HUES48 (cell line): ENCODE data around the gene NMB.

Experiments
- H3K27ac ChIP-seq: one replicate; pipeline ENCODE4 v1.7.0; 2013; ENCODE audit warnings: low read depth, low read length, inconsistent platforms
- H3K27me3 ChIP-seq: 2 replicates; pipeline ENCODE4 v1.6.1; 2013; ENCODE audit warnings: mild to moderate bottlenecking, low read length; ENCODE audit not compliant: control insufficient read depth, insufficient read depth
- H3K36me3 ChIP-seq: 2 replicates; pipeline ENCODE4 v1.6.1; 2013; ENCODE audit warnings: low read length; ENCODE audit not compliant: control insufficient read depth, insufficient read depth
- H3K4me1 ChIP-seq: 2 replicates; pipeline ENCODE4 v1.6.1; 2013; ENCODE audit warnings: mild to moderate bottlenecking, low read length; ENCODE audit not compliant: control insufficient read depth, insufficient read depth
- H3K4me3 ChIP-seq: 2 replicates; pipeline ENCODE4 v1.5.1; 2013; ENCODE audit warnings: mild to moderate bottlenecking, low read depth, low read length
- H3K9ac ChIP-seq: 2 replicates; pipeline ENCODE4 v1.6.1; 2013; ENCODE audit warnings: mild to moderate bottlenecking, low read depth, low read length, moderate library complexity
- H3K9me3 ChIP-seq: 2 replicates; pipeline ENCODE4 v1.6.1; 2013; ENCODE audit warnings: low read length; ENCODE audit not compliant: control insufficient read depth, insufficient read depth

The NMB gene

DNA sequence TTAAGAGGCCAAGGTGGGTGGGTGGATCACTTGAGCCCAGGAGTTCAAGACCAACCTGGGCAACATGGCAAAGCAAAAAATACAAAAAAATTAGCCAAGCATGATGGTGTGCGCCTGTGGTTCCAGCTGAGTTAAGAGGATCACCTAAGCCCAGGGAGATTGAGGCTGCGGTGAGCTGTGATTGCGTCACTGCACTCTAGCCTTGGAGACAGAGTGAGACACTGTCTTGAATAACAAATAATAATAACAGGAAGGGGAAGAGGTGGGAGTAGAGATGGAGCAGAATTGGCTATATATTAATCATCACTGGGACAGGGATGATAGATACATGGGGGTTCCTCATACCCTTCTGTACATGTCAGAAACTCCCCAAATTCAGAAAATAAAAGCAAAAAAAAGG, 23.8 kb upstream of the NMB start:
- Histone ChIP-seq H3K27ac (no peak overlapping the region), H3K9me3 (no peaks in the 10 kb centered on the region), H3K4me1 (no peaks in the 10 kb centered on the region), H3K27me3 (no peaks in the 10 kb centered on the region), H3K9ac (no peak overlapping the region), H3K4me3 (no peak overlapping the region), H3K36me3 (peaks cover 79% of the 10 kb centered on the region)

- peaks cover 76% of the 10 kb centered on the region for H3K36me3 ChIP-seq
Measured at GRCh38 chr15:84671211-84671610, 13.2 kb upstream of the NMB start.

GRCh38 chr15:84669726-84670125, 11.7 kb upstream of the NMB start:
- H3K27me3 ChIP-seq, result no peaks in the 10 kb centered on the region
- no peaks in the 10 kb centered on the region for H3K4me1 ChIP-seq
- no peak overlapping the region for H3K9ac ChIP-seq
- H3K27ac ChIP-seq, result no peak overlapping the region
- peaks cover 77% of the 10 kb centered on the region for H3K36me3 ChIP-seq
- no peak overlapping the region for H3K4me3 ChIP-seq
- no peaks in the 10 kb centered on the region for H3K9me3 ChIP-seq

More at GRCh38 chr15:84671211-84671610, 13.2 kb upstream of the NMB start:
- Histone ChIP-seq H3K4me3 (no peak overlapping the region), H3K27ac (no peak overlapping the region), H3K9me3 (no peaks in the 10 kb centered on the region), H3K9ac (no peak overlapping the region), H3K27me3 (no peaks in the 10 kb centered on the region), H3K4me1 (no peaks in the 10 kb centered on the region)

- Histone ChIP-seq H3K9ac (no peak overlapping the region), H3K36me3 (peaks cover 72% of the 10 kb centered on the region), H3K27me3 (no peaks in the 10 kb centered on the region), H3K9me3 (no peaks in the 10 kb centered on the region), H3K4me3 (no peak overlapping the region), H3K4me1 (no peaks in the 10 kb centered on the region), H3K27ac (no peak overlapping the region)
Measured at GRCh38 chr15:84668221-84668982, 10.4 kb upstream of the NMB start.

DNA sequence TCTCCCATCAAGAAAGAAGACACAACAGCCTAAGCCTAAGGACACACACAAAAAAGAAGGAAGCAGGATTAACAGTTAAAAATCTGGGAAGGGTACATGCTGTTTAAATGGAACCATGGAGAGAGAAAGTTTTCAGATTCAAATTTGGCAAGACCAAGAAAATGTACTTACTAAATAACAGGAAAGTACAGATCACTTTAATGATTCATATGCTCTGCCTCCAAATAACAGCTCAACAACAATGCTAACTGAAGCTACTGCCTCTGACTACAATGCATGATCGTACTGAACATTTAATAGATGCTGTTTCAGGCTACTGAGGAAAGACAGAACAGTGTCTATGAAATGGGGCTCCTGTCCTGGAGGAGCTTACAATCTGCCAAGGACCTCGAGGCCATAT, 8.4 kb upstream of the NMB start:
- no peaks in the 10 kb centered on the region for H3K4me1 ChIP-seq
- no peaks in the 10 kb centered on the region for H3K27me3 ChIP-seq
- no peak overlapping the region for H3K27ac ChIP-seq
- peaks cover 71% of the 10 kb centered on the region for H3K36me3 ChIP-seq
- H3K9ac ChIP-seq, result no peak overlapping the region
- H3K9me3 ChIP-seq, result no peaks in the 10 kb centered on the region
- no peak overlapping the region for H3K4me3 ChIP-seq

DNA sequence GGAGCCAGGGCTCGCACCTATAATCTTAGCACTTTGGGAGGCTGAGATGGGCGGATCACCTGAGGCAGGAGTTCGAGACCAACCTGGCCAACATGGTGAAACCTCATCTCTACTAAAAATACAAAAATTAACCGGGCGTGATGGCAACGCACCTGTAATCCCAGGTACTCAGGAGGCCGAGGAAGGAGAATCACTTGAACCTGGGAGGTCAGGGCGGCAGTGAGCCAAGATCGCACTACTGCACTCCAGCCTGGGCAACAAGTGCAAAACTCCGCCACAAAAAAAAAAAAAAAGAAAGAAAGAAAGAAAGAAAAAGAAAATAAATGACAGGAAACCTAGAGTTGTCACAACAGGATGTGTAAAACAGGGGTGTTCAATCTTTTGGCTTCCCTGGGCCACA, 3.0 kb upstream of the NMB start:
- H3K36me3 ChIP-seq, result peaks cover 21% of the 10 kb centered on the region
- no peak overlapping the region for H3K4me3 ChIP-seq
- no peak overlapping the region for H3K9ac ChIP-seq
- no peaks in the 10 kb centered on the region for H3K9me3 ChIP-seq
- H3K4me1 ChIP-seq, result peaks cover 14% of the 10 kb centered on the region; the same call in 1 of the 2 replicates
- no peak overlapping the region for H3K27ac ChIP-seq
- peaks cover 13% of the 10 kb centered on the region for H3K27me3 ChIP-seq

- peaks cover 13% of the 10 kb centered on the region for H3K36me3 ChIP-seq
- peaks cover 13% of the 10 kb centered on the region for H3K27me3 ChIP-seq
- H3K9ac ChIP-seq, result no peak overlapping the region
- no peaks in the 10 kb centered on the region for H3K9me3 ChIP-seq
- H3K27ac ChIP-seq, result no peak overlapping the region
- no peak overlapping the region for H3K4me3 ChIP-seq
- peaks cover 14% of the 10 kb centered on the region; the same call in 1 of the 2 replicates for H3K4me1 ChIP-seq
Measured at GRCh38 chr15:84659904-84660781, 2.1 kb upstream of the NMB start.

DNA sequence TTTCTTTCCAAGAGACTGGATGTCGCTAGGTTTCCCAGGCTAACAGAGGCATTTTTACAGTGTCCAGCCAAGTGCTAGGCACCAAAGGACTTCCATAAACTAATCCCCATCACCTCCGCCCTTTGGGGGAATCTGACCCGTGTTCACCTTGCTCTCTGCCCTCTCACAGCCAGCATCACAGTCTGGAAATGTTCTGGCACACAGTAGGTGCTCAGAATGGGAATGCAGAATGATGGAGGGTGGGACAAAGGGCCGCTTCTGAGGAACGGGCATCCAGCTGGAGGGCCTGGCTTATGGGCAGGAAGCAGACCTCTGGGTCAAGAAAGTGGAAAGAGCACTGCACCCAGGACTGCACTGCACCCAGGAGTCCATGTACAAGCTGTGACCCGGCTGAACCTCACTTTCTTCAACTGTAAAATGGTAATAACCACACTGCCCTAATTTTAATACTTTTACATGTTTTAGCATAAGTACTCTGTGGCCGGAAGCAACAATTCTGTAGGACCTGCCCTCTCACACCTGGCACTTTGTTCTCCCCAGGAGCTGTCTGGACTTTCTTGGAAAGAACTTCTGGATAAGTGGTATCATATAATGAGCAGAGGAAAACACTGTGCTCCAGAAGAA, 901 bp upstream of the NMB start:
- Histone ChIP-seq H3K4me1 (peaks cover 14% of the 10 kb centered on the region; the same call in 1 of the 2 replicates), H3K27ac (peak overlapping the region; percentile 75), H3K36me3 (peaks cover 5% of the 10 kb centered on the region; the same call in 1 of the 2 replicates), H3K9ac (peak overlapping the region; percentile 63), H3K27me3 (peaks cover 13% of the 10 kb centered on the region), H3K9me3 (no peaks in the 10 kb centered on the region), H3K4me3 (peak overlapping the region; percentile 62)

GRCh38 chr15:84657748-84658079, 285 bp downstream of the NMB start:
- H3K9ac ChIP-seq, result peak overlapping the region; percentile 57; the same call in 1 of the 2 replicates
- H3K9me3 ChIP-seq, result no peaks in the 10 kb centered on the region
- H3K4me1 ChIP-seq, result peaks cover 14% of the 10 kb centered on the region; the same call in 1 of the 2 replicates
- H3K4me3 ChIP-seq, result peak overlapping the region; percentile 72
- peaks cover 13% of the 10 kb centered on the region for H3K27me3 ChIP-seq
- H3K36me3 ChIP-seq, result peaks cover 4% of the 10 kb centered on the region
- peak overlapping the region; percentile 27 for H3K27ac ChIP-seq

- Histone ChIP-seq H3K27me3 (peaks cover 13% of the 10 kb centered on the region), H3K9ac (no peak overlapping the region), H3K36me3 (peaks cover 10% of the 10 kb centered on the region), H3K27ac (no peak overlapping the region), H3K9me3 (no peaks in the 10 kb centered on the region), H3K4me1 (peaks cover 14% of the 10 kb centered on the region; the same call in 1 of the 2 replicates), H3K4me3 (peak overlapping the region; percentile 72; the same call in 1 of the 2 replicates)
Measured at GRCh38 chr15:84656972-84657371, 1.0 kb downstream of the NMB start.
